Activated naive CD4-positive, alpha-beta T cell treated with anti-CD3 and anti-CD28 coated beads for 36 hours (primary cell): Measurements from ENCODE around the gene PID1. TPM values are rescaled to one million over a fixed set of nuclear protein-coding genes. Genes with fewer than 3 reads are reported as not detected.
"Not testable (repeated sequence)": the region's sequence is repeated elsewhere in the genome, so short reads cannot be mapped to it uniquely, and the experiment has no call there.

Experiments
- CTCF ChIA-PET: fragments of 350-600 bp; sonication (Branson Sonifier 250); formaldehyde crosslinking; loops from one replicate; lab custom pipeline; 2021; ENCODE audit warnings: antibody characterized with exemption; lab: Charles Lee
- DNase-seq: peaks from one replicate; pipeline ENCODE4 v3.0.0-alpha.2; 2020
- H3K27ac Mint-ChIP-seq: one replicate; pipeline ENCODE4 v1.8.0; 2021; ENCODE audit warnings: mild to moderate bottlenecking, mixed read lengths
- H3K27me3 Mint-ChIP-seq: one replicate; pipeline ENCODE4 v1.8.0; 2021; ENCODE audit warnings: low read depth, mixed read lengths
- H3K36me3 Mint-ChIP-seq: one replicate; pipeline ENCODE4 v1.8.0; 2021; ENCODE audit warnings: low read depth, mixed read lengths
- H3K4me1 Mint-ChIP-seq: one replicate; pipeline ENCODE4 v1.8.0; 2021; ENCODE audit warnings: low read depth, mixed read lengths
- H3K4me3 Mint-ChIP-seq: one replicate; pipeline ENCODE4 v1.8.0; 2021; ENCODE audit warnings: mild to moderate bottlenecking, moderate library complexity, mixed read lengths
- H3K9me3 Mint-ChIP-seq: one replicate; pipeline ENCODE4 v1.8.0; 2021; ENCODE audit warnings: mixed read lengths
- intact Hi-C: fragments of 100-400 bp; cut with micrococcal nuclease; formaldehyde crosslinking; loops from one replicate; pipeline ENCODE4 v1.15.1; 2023
- total RNA-seq, 2 experiments: library from RNA; stranded (reverse); gene quantifications; one replicate each; pipeline ENCODE4 v1.2.3, GENCODE V29; 2021

The PID1 gene
- total RNA-seq, 2 experiments from 2014 or later = not detected

DNA sequence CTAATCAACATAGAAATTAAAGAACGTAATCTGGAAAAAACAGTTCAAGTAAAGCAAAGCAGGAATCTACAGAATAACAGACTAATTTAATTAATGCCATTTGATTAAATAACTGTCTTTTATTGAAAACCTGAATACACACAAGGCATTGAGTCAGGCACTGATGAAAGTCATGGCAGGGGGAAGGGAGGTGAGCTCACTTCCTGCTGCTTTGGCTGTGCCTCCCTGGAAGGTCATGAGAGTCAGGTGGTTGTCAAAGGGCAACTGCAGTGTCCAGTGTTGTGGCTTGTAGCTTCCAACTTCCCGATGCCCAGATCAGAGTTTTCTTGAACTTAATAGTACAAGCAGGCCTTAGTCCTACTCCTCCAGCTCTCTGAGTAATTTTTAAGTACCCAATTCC, 180.9 kb downstream of the PID1 start:
- no peaks in the 10 kb centered on the region for H3K36me3 Mint-ChIP-seq
- no peak for DNase-seq
- intact Hi-C loops = no loop called here
- H3K9me3 Mint-ChIP-seq = peaks cover 2% of the 10 kb centered on the region
- no peaks in the 10 kb centered on the region for H3K4me1 Mint-ChIP-seq
- no peak overlapping the region for H3K4me3 Mint-ChIP-seq
- CTCF ChIA-PET = no interaction called here
- H3K27me3 Mint-ChIP-seq = no peaks in the 10 kb centered on the region
- no peak overlapping the region for H3K27ac Mint-ChIP-seq

DNA sequence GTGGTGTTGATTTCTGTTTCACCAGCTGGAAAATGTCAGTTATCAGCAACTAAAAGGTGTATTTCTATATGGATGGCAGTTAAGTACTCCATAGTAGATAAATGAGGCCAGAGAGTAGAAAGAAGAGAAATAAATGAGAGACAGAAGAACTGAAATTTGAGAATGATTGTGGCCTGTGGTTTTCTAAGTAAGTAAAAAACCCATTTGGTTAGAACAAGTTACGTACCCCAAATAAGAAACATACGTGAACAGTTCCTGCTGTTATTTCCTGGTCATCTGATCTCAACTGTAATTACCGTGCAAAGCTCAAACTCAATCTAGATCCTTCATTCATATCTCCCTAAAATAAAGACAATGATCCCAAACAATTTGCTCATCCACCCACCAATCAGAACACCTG, 181.3 kb downstream of the PID1 start:
- DNase-seq = no peak
- H3K27me3 Mint-ChIP-seq = no peaks in the 10 kb centered on the region
- no peak overlapping the region for H3K4me3 Mint-ChIP-seq
- no peaks in the 10 kb centered on the region for H3K4me1 Mint-ChIP-seq
- intact Hi-C loops = no loop called here
- no peak overlapping the region for H3K27ac Mint-ChIP-seq
- CTCF ChIA-PET = interaction anchor here (1.1 kb wide), 1 partner anchor 8 kb away, joined by 3 read pairs; no protein-coding TSS in a partner anchor
- H3K36me3 Mint-ChIP-seq = no peaks in the 10 kb centered on the region
- H3K9me3 Mint-ChIP-seq = peaks cover 2% of the 10 kb centered on the region

DNA sequence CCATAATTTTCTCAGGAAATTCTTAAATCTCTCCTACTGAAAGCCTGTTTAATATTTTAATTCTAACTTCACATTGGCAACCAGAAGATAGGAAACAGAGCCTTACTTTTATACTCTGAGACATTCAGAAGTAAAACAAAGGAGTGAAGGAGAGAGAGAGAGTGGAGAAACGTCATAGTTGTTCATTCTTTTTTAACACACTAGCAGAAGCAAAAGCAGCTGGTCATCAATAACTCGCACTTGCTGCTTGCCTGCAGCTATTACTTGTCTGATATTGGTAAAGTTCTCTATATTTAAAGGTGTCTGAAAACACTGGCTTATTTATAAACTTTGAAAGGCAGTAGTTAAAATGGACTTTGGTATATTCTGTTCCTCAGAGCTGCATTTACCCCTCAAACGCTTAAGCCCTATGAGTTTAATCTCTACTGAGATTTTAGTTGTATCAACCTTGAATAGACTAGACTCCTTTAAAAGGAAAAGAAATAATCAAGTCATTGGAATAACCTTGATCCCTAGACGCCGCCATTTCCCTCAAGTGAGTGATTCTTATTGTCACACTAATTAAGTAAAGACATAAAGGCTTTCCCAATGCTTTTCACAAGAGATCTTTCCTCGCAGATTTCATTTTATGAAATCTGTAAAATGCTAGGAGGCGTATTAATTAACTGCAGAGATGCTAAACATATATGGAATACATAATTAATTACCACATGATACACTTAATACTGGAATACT, 182.0 kb downstream of the PID1 start:
- Mint-ChIP-seq H3K9me3 (peaks cover 2% of the 10 kb centered on the region), H3K4me1 (no peaks in the 10 kb centered on the region), H3K27ac (no peak overlapping the region), H3K36me3 (no peaks in the 10 kb centered on the region), H3K4me3 (no peak overlapping the region), H3K27me3 (no peaks in the 10 kb centered on the region)
- CTCF ChIA-PET = interaction anchor here (1.1 kb wide), 1 partner anchor 9 kb away, joined by 3 read pairs; no protein-coding TSS in a partner anchor
- intact Hi-C loops = no loop called here
- no peak for DNase-seq

DNA sequence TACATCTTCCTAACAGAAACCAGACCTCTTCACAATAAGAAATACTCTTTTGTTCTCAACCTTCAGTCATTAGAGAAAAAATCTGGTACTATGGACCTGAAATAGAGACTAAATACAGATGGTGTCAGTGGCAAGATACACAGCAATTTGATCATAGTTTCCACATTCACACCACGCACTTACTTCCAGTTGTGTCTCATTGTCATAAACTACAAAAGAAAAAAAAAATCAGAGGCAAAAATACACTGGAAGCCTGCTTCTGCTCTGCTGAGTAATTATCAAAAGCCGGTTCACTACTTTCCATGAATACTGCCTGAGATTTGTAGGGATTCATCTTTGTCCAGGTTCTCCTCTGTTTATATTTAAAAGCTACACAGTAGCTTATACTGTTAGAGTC, 182.6 kb downstream of the PID1 start:
- H3K4me1 Mint-ChIP-seq = no peaks in the 10 kb centered on the region
- H3K27me3 Mint-ChIP-seq = no peaks in the 10 kb centered on the region
- no peak for DNase-seq
- H3K4me3 Mint-ChIP-seq = no peak overlapping the region
- intact Hi-C loops = no loop called here
- CTCF ChIA-PET = no interaction called here
- no peaks in the 10 kb centered on the region for H3K36me3 Mint-ChIP-seq
- peaks cover 2% of the 10 kb centered on the region for H3K9me3 Mint-ChIP-seq
- no peak overlapping the region for H3K27ac Mint-ChIP-seq

DNA sequence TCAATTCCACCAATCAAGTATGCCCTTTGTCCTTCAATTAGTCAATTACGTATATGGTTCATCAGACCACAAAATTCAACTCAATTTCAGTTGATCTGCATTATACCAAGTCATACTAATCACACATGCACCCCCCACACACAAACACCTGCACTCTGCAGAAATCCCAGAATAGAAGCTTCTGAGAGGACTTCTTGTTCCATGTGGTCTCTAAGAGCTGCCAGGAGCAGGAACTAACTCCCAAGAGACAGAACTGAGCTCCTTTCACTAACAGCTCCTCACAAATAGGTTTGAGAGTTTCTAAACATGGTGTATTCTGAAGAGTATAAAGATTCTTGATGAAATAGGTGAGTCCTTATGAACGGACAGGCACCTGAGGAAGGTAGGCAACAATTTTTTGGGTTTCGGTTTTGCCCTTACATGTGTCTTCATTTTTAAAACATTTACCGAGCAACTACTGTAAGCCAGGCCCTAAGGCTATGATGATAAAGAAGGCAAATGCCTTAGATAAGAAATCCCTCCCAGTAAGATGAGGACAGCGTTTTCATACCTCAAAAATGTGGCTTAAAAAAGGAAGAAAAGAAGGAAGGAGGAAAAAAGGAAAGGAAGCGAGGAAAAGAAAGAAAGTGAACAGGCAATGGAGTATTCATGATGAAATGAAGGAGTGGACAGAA, 183.1 kb downstream of the PID1 start:
- no peak for DNase-seq
- Mint-ChIP-seq H3K4me3 (no peak overlapping the region), H3K9me3 (peaks cover 2% of the 10 kb centered on the region), H3K27ac (no peak overlapping the region), H3K27me3 (no peaks in the 10 kb centered on the region), H3K4me1 (no peaks in the 10 kb centered on the region), H3K36me3 (no peaks in the 10 kb centered on the region)
- CTCF ChIA-PET = no interaction called here
- intact Hi-C loops = no loop called here

DNA sequence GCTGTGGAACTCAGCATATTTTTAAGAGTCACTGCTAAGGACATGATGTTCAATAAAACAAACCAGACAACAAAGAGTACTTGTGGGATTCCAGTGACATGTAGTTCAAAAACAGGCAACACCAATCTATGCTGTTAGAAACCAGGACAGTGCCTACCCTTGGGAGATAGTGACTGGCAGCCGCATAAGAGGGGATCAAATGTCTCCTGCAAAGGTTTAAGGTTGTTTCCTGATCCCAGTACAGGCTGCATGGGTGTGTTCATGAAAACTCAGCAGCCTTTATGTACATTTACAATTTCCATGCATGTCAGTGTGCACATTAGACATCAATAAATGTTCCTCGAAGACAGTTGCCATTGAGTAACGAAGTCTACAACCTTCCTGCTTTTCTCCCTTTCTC, 183.8 kb downstream of the PID1 start:
- no peak for DNase-seq
- intact Hi-C loops = no loop called here
- H3K27ac Mint-ChIP-seq = no peak overlapping the region
- no peaks in the 10 kb centered on the region for H3K27me3 Mint-ChIP-seq
- H3K36me3 Mint-ChIP-seq = no peaks in the 10 kb centered on the region
- H3K4me1 Mint-ChIP-seq = no peaks in the 10 kb centered on the region
- H3K4me3 Mint-ChIP-seq = no peak overlapping the region
- peaks cover 2% of the 10 kb centered on the region for H3K9me3 Mint-ChIP-seq
- CTCF ChIA-PET = no interaction called here

DNA sequence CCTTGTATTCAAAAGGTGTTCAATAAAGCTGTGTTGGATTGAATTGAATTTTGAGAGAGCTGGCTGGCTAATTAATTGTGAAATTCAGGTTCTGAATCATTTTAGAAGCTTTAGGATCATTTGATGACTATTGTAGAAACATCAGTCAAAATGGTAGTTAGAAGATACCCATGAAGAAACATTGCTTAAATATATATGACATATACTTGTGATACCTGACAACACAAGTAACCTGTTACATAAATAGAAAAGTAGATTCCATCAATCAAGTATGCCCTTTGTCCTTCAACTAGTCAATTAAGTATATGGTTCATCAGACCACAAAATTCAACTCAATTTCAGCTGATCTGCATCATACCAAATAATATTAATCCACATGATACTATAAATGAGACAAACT, 185.6 kb downstream of the PID1 start:
- Mint-ChIP-seq H3K4me3 (no peak overlapping the region), H3K9me3 (peaks cover 2% of the 10 kb centered on the region), H3K27me3 (no peaks in the 10 kb centered on the region), H3K36me3 (no peaks in the 10 kb centered on the region), H3K4me1 (no peaks in the 10 kb centered on the region), H3K27ac (no peak overlapping the region)
- no peak for DNase-seq
- intact Hi-C loops = no loop called here
- CTCF ChIA-PET = no interaction called here

DNA sequence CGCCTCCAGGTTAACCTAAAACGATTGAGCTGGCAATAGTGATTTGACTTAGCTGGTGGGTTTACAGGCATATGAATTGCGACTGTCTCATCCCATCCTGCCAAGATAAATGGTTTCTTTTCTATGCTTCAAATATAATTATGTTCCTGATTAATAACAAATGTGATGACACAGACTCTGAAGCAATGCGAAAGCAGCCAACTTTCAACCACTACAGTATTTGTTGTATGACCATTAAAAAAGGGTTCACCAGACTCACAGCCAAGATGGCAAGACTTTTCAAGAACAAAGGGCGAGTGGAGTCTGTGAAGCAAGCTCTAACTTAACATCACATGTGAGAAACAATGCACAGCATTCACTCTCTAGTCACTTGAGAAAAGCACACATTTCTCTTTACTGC, 186.6 kb downstream of the PID1 start:
- no peak for DNase-seq
- no peaks in the 10 kb centered on the region for H3K36me3 Mint-ChIP-seq
- peaks cover under 1% of the 10 kb centered on the region for H3K27me3 Mint-ChIP-seq
- intact Hi-C loops = no loop called here
- no peaks in the 10 kb centered on the region for H3K4me1 Mint-ChIP-seq
- CTCF ChIA-PET = no interaction called here
- no peak overlapping the region for H3K4me3 Mint-ChIP-seq
- no peak overlapping the region for H3K27ac Mint-ChIP-seq
- H3K9me3 Mint-ChIP-seq = peaks cover 5% of the 10 kb centered on the region

DNA sequence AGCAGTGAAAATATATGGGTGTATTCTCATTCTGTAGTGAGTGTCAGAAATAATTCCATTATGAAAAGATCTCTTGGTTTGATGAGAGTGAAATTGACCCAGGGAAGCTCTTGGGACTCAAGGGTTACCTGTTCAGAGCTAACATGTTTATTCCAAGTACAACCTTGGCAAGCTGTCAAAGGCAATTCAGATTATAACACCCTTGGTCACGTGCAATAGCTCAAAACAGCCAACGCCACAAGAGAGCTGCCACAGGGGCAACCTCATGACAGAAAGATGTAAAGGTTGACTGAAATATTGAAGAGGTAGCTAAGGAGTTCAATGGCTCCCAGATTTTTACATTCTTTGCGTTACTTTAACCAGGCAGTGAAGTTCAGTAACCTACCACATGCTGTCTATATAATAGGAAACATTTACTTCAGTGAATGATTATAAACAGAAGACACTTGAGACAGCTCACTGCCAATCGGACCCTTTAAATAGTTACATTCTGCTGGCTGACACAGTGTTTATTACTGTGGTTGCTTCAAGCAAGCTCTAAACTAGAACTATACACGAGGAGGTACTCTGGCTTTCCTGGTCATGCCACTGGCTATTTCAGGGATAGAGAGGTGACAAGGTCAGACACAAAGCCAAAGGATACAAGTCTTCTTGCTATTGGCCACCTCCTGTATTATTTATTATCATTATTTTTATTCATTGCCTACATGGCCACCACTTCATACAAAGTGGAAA, 187.3 kb downstream of the PID1 start:
- Mint-ChIP-seq H3K4me1 (no peaks in the 10 kb centered on the region), H3K27me3 (peaks cover 2% of the 10 kb centered on the region), H3K27ac (no peak overlapping the region), H3K9me3 (peaks cover 5% of the 10 kb centered on the region), H3K36me3 (no peaks in the 10 kb centered on the region), H3K4me3 (no peak overlapping the region)
- intact Hi-C loops = no loop called here
- CTCF ChIA-PET = no interaction called here
- DNase-seq = no peak

DNA sequence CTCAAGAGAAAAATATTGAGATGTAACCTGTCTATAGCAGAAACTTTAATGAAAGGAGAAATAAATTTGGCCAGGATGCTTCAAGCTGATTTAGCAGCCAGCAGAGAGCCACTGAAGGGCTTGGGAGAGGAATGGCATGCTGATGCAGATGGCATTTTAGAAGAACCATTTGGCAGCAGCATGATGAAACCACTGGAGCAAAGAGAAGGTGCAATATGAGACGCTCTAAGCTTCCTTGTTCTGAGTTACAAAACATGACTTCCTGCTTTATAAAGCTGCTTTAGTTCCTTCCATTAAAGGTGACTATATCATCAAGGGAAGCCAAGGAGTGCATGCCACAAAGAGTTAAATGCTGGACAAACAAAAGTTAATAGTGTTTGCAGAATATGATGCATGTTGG, 189.7 kb downstream of the PID1 start:
- no peaks in the 10 kb centered on the region for H3K36me3 Mint-ChIP-seq
- H3K27ac Mint-ChIP-seq = no peak overlapping the region
- no peaks in the 10 kb centered on the region for H3K4me1 Mint-ChIP-seq
- peaks cover 2% of the 10 kb centered on the region for H3K27me3 Mint-ChIP-seq
- CTCF ChIA-PET = no interaction called here
- peaks cover 9% of the 10 kb centered on the region for H3K9me3 Mint-ChIP-seq
- DNase-seq = no peak
- H3K4me3 Mint-ChIP-seq = no peak overlapping the region
- intact Hi-C loops = no loop called here

DNA sequence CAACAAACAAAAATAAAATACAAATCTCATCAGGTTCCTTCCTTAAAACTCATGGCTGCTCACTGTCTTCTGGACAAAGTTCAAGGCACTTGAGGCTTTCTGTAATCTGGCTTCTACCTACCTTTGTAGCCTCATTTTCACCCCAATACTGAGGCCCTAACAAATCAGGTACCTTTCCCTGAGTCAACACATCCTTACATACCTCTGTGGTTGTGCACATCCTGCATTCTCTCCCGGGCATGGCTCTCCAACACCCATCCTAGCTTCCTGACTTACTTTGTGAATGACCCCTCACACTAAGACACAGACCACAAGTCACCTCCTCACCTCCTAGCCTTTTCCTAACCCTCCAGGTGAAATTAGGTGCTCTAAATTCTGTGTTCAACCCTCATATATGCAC, 190.9 kb downstream of the PID1 start:
- H3K36me3 Mint-ChIP-seq = no peaks in the 10 kb centered on the region
- intact Hi-C loops = no loop called here
- H3K27me3 Mint-ChIP-seq = peaks cover 2% of the 10 kb centered on the region
- H3K4me1 Mint-ChIP-seq = no peaks in the 10 kb centered on the region
- no peak for DNase-seq
- H3K27ac Mint-ChIP-seq = no peak overlapping the region
- no peak overlapping the region for H3K4me3 Mint-ChIP-seq
- H3K9me3 Mint-ChIP-seq = peaks cover 15% of the 10 kb centered on the region
- CTCF ChIA-PET = no interaction called here

DNA sequence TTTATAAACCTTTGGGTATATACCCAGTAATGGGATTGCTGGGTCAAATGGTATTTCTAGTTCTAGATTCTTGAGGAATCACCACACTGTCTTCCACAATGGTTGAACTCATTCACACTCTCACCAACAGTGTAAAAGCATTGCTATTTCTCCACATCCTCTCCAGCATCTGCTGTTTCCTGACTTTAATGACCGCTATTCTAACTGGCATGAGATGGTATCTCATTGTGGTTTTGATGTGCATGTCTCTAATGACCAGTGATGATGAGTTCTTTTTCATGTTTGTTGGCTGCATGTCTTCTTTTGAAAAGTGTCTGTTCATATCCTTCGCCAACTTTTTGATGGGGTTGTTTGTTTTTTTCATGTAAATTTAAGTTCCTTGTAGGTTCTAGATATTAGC, 194.2 kb downstream of the PID1 start:
- H3K36me3 Mint-ChIP-seq, H3K27me3 Mint-ChIP-seq, DNase-seq, CTCF ChIA-PET, H3K4me1 Mint-ChIP-seq, H3K27ac Mint-ChIP-seq, intact Hi-C loops, H3K4me3 Mint-ChIP-seq: not testable (repeated sequence)
- H3K9me3 Mint-ChIP-seq = peaks cover 15% of the 10 kb centered on the region
